Fibroblast of skin of scalp (primary cell): ENCODE data around the gene FAH.
"Not testable (repeated sequence)": the region's sequence is repeated elsewhere in the genome, so short reads cannot be mapped to it uniquely, and the experiment has no call there.

ENCODE experiments used
- DNase-seq: peaks from one replicate; pipeline ENCODE4 v3.0.0-alpha.2; 2013

FAH gene

DNA sequence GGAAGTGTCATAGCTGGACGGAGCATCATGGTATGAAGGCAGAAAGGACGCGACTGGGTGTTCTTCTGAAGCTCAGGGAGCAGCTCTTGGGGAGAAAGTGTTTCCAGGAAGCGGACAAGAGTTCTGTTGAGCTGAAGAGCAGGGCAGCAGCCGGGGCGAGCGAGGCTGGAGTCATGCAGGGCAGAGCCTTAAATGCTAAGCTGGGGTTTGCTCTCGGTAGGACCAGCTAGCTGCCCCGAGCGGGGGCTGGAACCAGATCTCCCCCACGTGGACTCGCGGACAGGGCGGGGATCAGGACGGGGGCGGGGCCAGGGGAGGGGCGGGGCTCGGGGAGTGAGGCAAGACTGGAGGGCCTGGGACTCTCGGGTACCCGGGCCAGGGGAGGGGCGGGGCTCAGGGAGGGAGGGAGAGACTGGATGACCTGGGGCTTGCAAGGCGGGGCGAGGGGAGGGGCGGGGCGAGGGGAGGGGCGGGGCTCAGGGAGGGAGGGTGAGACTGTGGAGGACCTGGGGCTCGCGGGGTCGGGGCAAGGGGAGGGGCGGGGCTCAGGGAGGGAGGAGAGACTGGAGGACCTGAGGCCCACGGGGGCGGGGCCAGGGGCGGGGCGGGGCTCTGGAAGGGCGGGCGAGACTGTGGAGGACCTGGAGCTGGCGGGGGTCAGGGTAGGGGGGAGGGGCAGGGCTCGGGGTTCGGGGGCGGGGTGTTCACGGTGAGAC lies 461 bp upstream of the FAH start:
- peak; percentile 95 for DNase-seq

DNA sequence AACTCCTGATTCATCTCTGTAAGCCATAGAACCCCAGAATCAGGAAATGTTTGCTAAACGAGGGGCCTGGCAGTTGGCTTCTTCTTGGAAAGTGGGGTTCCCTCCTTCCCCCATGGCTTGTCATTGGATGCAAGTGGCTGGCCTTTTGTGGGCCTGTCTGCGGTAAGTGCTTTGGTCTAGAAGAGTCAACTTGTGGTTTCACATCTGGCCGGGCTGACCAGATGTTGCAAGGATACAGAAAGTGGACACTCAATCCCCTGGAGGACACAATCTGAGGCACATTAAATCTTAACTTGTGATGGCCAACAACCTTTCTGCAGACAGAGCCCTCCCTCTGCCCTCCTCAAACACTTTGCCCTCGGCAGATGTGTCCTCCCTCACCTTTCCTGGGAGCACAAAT lies 1.1 kb downstream of the FAH start:
- DNase-seq = no peak

DNA sequence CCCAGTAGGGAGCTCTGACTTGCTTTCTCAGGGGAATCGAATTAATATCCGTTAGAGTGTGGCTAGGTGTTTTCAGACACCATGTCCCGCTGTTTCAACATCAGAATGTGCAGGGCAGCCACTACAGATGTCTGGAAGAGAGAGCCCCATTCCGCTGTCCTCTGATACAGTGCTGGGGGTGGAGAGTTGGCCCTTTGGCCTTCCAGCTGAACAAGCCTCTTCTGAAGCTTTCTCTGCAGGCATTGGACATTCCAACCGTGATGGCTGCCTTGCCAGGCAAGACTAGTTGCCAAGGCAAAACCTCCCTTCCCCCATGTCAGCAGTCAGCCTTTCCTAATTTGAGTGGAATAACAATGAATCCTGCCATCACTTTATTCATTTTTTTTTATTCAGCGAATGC lies 1.5 kb downstream of the FAH start:
- DNase-seq = no peak

DNA sequence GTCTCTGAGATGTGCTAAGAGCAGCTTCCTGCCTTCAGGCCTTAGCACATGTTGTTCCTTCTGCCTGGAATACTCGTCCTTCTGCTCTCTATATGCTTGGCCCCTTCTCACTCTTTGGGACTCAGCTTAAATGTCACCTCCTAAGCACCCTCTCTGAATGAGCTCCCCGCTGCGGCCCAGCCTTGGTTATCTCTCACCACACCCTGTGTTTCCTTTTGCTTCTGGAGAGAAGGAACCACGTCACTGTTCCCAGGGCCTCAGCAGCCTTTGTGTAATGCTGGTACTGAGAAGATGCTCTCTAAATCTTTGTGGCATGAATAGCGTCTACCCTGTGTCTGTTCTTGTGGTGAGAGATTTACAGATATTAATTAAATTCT lies 2.2 kb downstream of the FAH start:
- no peak for DNase-seq

DNA sequence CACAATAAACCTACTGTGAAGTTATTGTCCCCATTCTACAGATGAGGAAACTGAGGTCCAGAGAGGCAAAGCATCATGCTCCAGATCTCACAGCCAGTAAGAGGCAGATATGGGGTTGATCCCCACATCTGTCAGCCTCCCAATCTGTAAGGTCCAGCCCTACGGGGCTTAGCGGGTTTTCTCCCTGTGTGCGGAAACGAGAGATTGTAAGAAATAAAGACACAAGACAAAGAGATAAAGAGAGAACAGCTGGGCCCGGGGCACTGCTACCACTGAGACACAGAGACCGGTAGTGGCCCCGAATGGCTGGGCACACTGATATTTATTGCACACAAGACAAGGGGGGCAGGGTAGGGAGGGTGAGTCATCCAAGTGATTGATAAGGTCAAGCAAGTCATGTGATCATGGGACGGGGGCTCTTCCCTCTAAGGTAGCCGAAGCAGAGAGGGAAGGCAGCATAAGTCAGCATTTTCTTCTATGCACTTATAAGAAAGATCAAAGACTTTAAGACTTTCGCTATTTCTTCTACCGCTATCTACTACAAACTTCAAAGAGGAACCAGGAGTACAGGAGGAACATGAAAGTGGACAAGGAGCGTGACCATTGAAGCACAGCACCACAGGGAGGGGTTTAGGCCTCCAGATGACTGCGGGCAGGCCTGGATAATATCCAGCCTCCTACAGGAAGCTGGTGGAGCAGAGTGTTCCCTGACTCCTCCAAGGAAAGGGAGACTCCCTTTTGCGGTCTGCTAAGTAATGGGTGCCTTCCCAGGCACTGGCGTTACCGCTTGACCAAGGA lies 2.8 kb downstream of the FAH start:
- not testable (repeated sequence) for DNase-seq

DNA sequence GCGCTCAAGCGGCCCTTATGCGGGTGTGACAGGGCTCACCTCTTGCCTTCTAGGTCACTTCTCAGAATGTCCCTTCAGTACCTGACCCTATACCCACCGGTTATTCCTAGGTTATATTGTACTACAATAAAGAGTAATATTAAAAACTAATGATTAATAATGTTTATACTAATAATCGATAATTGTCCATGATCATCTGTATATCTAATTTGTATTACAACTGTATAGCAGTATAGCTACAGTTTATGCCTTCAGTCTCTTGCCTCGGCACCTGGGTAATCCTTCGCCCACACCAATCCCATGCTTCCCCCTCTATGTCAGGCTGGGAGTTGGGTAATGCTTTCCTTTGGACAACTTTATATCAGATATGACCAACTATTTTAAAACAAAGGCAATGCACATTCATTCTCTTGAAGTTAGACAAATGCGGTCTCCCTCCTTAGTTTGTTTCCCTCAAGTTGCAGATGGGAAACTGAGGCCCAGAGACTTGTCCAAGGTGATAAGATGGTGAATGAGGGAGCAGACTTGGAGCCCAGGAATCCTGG lies 3.4 kb downstream of the FAH start:
- no peak for DNase-seq

DNA sequence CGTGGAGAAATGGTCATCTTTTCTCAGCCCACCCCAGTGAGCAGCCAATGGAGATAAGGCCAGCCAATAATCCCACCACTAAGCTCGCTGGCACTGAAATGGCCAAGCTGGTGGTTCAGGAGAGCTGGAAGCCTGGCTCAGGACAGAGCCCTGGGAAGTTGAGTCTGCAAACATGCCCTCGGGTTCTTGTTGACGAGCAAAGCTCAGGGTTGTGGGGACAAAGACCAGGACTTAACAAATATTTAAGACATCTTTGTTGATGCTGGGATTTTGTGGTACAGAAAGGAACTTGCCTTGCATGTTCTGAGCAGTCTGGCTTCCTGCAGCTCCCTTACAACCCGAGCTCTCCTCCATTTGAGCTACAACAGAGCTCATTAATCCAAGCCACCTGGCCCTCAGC lies 4.4 kb downstream of the FAH start:
- no peak for DNase-seq

DNA sequence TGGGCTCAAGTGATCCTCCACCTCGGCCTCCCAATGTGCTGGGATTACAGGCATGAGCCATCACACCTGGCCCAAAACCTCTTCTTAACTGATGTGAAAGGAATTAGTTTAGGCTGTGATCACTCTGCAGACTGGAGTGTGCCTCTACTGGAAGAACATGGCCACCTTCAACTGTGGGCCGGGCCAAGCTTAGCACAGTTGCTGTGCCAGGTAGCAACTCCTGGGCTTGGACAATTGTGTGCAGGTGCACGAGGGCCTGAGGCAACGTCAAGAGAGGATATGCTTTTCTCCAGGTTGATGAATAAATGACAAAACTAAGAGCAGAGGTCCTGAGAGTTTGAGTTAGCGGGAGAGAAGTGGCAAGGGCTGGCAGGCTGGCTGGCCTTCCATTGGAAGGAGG lies 6.5 kb downstream of the FAH start:
- DNase-seq = no peak

DNA sequence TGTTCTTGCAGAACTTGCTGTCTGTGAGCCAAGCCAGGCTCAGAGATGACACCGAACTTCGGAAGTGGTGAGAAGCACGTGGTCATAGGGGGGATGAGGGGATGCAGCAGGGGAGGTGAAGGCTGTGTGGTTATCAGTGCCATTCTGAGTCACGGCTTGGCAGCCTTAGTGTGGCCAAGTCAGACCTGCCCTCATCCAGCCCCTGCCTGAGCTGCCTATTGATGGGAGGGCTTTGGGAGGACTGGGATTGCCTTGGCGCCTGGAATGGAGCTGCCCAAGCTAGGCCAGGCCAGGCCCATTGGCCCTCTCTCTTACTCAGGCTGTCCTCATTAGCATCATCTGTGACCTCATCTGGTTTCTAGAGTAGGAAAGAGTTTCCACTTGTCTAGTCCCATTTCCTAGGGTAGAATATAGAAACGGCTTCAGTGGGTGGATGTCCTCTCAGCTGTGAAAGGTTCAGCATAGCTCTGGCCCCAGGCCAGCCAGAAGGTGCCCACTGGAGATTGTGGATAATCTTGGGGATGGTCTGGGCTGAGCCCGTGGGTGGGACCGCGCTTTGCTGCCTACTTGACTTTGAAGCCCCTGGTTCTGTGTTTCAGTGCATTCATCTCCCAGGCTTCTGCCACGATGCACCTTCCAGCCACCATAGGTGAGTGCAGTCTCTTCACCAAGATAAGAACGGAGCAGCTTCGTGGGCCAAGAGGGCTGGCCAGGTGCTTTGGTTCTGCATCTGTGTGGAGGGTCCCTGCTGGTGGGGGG lies 7.2 kb downstream of the FAH start:
- DNase-seq = peak; percentile 12

DNA sequence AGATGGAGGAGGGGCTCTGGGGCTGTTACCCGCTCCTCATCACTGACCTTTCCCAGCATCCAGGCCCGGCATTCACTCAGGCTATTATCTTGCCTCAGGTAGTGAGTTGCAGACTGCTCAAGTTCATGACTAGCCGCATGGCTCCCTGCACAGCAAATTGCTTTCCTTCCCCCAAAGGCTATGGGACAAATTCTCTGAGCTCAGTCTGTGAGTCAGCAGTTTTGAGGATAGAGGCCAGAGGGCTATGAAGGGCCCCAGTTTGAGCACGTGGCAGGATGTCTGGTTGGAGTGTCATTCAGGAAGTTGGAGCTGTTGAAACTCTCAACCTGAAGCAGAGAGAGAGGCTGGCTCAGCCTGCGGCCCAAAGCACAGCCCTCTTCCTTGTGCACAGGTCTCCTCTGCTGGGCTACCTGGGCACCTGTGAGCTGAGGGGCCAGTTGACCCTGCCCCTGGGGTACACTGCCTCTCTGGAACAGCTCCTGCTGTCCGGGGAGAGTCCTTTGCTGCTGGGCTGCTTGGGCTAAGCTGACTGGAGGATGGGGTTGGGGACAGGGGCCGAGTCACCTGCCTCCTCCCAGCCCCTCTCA lies 7.9 kb downstream of the FAH start:
- DNase-seq = peak; percentile 90

DNA sequence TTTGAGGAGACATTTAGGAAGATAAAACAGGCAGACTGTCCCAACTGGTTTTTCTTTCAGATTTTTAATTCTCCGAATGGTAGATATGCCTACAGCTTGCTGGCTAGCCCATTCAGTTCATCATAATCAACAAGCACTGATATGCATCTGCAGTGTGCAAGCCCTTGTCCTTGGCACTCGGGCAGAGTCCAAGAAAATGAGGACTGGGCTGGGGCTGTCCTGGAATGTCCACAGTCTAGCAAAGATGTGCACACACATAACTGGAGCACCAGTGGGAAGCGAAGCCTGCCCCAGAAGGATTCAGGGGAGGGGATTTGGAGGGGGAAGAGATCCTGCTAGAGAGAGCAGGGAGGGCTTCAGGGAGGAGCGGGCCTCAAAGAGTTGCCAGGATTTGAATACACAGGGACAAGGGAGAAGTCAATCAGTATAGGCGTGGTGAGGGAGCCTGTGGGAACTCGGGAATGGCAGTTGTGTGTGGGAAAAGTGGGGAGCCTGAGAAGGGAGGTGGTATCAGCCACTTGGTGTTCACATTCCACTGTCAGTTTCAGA lies 8.7 kb downstream of the FAH start:
- DNase-seq = no peak

DNA sequence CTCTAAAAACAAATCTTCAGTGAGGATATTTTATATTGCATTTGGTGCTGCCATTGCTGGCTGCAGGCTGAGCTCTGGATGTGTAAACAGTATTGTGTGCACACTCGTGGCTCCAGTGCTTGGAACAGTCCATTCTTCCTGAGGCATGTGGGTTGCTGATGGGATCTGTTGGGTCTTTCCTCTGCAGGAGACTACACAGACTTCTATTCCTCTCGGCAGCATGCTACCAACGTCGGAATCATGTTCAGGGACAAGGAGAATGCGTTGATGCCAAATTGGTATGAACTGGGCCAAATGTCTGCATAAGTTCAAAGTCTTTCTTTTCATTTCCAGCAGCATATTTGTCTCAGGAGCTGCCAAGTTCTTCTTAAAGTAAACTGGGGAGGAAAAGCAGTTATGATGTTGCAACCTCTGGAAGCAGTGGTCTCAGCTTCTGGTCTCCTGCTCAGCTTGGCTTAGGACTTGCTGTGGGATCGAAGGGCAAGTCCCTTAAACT lies 9.3 kb downstream of the FAH start:
- DNase-seq = no peak

DNA sequence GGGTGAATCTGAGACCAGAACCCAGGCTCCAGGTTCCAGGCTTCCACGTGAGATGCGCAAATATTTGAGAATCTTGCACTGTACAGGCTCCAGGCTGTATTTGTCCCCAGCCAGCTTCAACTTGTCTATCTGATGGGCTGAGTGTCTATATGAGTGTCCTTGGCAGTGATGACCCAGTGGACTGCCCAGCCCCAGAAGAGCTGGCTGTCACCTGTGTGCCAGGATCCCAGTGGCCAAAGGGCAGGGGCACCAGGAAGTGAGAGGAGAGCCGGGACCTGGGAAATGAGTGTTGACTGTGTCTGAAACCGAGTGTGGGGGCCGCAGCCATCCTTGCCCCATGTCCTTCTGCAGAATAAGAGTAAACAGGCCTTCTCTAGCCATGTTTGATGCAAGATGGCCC lies 10.4 kb downstream of the FAH start:
- DNase-seq = no peak

DNA sequence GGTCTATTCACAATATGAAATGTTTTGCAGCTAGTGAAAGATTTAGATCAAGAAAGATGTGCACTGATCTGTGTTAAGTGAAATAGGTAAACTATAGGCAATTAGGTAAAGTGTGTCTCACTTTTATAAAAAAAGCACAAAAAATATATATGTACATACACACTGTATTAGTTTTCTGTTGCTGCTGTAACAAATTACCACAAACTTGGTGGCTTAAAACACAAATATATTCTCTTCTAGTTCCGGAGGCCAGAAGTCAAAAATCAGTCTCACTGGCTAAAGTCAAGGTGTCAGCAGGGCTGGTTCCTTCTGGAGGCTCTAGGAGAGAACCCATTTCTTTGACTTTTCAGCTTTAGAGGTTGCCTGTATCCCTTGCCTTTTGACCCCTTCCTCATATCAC lies 11.1 kb downstream of the FAH start:
- DNase-seq = no peak

DNA sequence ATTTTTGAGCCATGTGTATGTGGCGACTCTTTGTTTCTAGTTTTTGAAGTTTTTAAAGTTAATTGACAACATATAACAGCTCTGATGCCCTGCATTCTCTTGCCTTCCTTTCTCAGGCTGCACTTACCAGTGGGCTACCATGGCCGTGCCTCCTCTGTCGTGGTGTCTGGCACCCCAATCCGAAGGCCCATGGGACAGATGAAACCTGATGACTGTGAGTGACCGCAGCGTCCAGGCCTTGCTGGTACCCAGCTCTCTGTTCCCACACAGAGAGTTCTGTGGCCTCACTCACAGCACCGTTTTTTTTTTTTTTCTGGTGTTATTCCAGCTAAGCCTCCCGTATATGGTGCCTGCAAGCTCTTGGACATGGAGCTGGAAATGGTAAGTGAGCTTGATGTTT lies 15.1 kb downstream of the FAH start:
- DNase-seq = no peak

DNA sequence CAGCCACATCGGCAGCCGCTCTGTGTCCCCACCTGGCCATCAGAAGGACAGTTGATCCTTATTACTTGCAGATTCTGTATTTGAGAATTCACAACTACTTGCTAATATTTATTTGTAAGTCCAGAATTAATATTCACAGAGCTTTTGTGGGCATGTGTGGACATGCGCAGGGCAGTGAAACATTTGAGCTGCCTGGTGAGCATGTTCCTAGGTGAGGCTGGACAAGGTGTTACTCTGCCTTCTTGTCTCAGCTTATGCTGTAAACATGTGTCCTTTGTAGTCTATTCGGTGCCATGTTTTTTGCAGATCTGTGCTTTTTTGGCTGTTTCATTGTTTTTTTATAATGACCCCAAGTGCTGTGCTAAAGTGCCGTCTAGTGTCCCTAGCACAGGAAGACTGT lies 15.6 kb downstream of the FAH start:
- DNase-seq = no peak

DNA sequence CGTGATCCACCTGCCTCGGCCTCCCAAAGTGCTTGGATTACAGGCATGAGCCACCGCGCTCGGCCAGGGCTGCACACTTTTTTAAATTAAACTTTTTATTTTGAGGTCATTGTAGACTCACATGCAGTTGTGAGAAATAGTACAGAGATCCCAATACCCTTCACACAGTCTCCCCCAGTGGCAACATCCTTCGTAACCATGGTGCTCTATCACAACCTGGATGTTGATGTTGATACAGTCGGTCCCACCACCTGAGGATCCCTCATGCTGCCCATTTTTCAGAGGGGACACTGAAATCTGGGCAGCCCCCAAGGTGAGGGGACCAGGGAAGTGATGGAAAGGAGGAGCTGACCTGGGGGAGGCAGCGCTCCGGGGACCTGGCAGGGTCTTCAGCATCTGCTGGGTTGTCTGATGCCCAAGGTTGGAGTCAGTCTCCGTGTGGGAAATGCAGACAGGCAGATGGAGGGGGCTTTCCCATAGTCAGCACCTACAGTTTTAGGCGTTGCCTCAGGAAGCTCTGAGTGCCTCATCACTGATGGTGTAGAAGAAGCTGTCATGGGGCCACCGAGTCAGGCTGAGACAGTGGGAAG lies 17.1 kb downstream of the FAH start:
- DNase-seq = no peak

DNA sequence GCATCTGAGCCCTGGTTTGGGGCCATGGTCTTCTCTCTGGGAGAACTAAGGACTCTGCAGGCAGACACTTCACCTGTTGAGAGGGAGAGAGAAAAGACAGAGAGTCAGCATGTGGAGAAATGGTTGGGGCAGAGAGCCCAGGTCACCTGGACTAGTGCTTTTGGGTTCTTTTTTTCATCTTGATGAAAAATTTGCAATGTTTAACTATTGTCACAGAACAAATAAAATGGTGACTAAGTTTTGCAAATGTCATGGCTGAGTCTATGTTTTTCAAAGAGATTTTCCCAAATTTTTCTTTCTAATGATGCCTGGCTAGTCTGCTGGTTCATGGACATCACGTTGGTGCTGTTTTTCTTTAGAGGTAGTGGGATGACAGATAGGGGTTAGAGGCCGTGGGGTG lies 17.8 kb downstream of the FAH start:
- DNase-seq = no peak

DNA sequence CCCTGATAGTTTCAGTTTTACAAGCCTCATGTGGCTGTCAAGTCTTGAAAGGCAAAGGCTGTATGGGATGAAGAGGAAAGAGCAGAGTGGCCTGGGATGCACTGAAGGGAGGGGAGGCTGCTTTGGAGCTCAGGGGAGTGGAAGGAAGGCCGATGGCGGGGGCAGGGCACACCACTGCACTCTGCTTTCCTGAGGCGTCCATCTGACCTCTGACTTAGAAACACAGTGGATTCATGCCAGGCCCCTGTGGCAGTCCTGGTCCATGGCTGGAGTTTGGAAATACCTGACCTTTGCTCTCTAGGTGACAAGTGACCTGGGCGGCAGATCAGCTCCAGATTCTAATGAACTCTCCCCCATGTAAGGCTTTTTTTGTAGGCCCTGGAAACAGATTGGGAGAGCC lies 19.0 kb downstream of the FAH start:
- no peak for DNase-seq

DNA sequence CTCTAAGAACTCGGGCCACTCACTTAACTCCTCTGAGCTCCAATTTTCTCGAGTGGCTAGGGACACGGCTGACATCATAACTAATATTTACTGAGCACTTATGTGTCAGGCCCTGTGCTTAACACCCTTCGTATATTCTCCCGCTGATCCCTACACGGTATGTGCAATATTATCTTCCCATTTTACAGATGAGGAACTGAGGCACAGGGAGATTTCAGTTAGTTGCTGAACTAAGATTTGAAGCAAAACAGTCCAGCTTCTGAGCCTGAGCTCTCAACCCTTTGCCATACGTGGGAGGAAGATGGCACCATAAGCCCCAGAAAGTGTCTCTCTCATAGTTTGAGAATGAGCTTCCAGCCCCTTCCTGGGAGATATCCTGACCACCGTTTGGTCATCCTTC lies 19.6 kb downstream of the FAH start:
- no peak for DNase-seq

DNA sequence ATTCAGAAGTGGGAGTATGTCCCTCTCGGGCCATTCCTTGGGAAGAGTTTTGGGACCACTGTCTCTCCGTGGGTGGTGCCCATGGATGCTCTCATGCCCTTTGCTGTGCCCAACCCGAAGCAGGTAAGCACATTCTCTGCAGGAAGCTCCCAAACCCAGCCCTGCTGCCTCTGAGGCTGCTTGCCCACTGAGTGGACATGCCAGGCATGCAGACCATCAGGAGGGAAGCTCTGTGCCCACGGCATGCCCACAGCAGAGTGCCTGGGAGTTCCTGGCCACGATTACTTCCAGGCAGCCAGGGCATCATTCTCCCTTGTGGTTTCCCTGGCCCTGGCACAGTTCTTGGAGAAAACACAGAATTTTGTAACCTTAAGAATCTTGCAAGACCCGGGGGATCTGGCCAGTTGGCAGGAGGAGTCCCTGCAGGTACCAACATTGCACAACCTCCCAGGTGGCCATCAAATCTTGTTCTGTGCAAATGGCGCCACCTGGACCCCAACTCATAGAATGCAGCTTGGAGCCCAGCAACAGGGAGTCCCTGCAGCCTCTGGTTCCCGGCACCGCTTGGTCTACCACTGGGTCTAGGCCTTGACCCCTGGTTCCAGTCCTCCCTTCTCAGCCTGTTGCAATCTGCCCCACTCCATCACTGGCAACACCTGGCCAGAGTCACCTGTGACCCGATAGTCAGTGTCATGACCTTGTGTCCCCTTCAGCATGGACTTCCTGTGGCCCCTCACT lies 20.4 kb downstream of the FAH start:
- peak; percentile 42 for DNase-seq
